GM12874 (cell line): ENCODE measurements around the gene AHI1.

ENCODE experiments used
- TF ChIP-seq, protein P1 (sequence below): IDR thresholded peaks from 2 replicates; pipeline ENCODE4 v1.5.1; 2011; ENCODE audit warnings: low read depth, mild to moderate bottlenecking, control low read depth, low read length, moderate library complexity; ENCODE audit not compliant: insufficient read depth

Gene AHI1

GRCh38 chr6:135390458-135390857 is 107.1 kb downstream of the AHI1 start:
- TF ChIP-seq, protein P1, sequence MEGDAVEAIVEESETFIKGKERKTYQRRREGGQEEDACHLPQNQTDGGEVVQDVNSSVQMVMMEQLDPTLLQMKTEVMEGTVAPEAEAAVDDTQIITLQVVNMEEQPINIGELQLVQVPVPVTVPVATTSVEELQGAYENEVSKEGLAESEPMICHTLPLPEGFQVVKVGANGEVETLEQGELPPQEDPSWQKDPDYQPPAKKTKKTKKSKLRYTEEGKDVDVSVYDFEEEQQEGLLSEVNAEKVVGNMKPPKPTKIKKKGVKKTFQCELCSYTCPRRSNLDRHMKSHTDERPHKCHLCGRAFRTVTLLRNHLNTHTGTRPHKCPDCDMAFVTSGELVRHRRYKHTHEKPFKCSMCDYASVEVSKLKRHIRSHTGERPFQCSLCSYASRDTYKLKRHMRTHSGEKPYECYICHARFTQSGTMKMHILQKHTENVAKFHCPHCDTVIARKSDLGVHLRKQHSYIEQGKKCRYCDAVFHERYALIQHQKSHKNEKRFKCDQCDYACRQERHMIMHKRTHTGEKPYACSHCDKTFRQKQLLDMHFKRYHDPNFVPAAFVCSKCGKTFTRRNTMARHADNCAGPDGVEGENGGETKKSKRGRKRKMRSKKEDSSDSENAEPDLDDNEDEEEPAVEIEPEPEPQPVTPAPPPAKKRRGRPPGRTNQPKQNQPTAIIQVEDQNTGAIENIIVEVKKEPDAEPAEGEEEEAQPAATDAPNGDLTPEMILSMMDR, result no peak

DNA sequence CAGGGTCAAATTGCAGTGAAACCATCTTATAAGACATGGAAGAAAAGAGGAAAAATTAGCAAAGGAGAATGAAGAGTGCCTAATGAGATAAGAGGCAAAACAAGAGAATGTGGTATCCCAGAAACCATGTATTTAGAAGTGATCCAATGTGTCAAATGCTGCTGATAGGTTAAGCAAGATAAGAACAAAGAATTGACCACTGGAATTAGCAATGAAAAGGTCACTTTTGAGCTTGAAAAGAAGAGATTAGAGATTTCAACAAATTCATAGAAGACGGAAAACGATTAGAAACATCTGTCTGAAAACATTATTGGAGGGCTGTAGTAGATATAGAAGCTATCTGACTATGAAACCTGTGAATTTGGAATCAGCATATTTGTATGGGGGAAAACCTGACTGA is 112.2 kb downstream of the AHI1 start:
- TF ChIP-seq, protein P1, result no peak

GRCh38 chr6:135383766-135384165 is 113.8 kb downstream of the AHI1 start:
- TF ChIP-seq, protein P1, result no peak

DNA sequence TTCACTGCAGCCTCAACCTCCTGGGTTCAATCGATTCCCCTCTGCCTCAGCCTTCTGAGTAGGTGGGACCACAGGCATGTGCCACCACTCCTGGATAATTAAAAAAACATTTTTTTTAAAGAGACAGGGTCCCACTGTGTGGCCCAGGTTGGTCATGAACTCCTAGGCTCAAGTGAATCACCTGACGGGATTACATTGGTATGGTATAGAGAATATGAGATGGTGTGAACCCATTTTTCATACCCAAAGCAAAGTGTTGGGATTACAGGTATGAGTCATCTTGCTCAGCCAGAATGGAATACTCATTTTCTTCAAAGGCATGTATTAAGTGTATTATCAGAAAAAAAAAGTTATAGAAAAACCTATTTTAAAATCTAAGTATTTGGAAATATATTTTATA is 114.2 kb downstream of the AHI1 start:
- TF ChIP-seq, protein P1, result no peak

GRCh38 chr6:135382182-135382628 is 115.3 kb downstream of the AHI1 start:
- TF ChIP-seq, protein P1, result no peak

- TF ChIP-seq, protein P1, result no peak
These were observed 116.7 kb downstream of the AHI1 start for GRCh38 chr6:135380793-135381192.

DNA sequence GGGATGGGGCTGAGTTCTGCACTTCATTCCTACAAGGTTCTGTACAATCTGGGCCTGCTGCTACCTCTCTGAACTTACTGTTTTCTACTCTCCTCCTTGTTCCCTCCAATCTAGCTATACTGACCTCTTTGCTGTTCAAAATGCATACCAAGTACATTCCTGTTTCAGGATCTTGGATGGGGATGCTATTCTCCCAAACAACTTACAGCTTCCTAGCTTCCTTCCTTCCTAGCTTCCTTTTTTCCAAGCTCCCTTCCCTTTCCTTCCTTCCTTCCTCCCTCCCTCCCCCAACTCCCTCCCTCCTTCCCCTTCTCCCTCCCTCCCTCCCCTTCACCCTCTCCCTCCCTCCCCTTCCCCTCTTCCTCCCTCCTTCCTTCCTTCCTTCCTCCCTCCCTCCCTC is 117.9 kb downstream of the AHI1 start:
- TF ChIP-seq, protein P1, result no peak

GRCh38 chr6:135372758-135373157 is 124.8 kb downstream of the AHI1 start:
- TF ChIP-seq, protein P1, result no peak
